Mesendoderm (in vitro differentiated cells): ENCODE results near the gene ENAH.
A peak's percentile ranks its signal among the peaks of the same experiment; 100 is the strongest.

Experiments used
- DNase-seq: peaks from one replicate; pipeline ENCODE4 v3.0.0; 2013
- H2AK5ac ChIP-seq: 2 replicates; pipeline ENCODE4 v1.6.1; 2013; ENCODE audit warnings: low read length, inconsistent platforms
- H2BK120ac ChIP-seq: 2 replicates; pipeline ENCODE4 v1.6.1; 2013; ENCODE audit warnings: low read depth, mild to moderate bottlenecking, low read length, moderate library complexity, mixed read lengths
- H2BK15ac ChIP-seq: replicated peaks from 2 replicates; pipeline ENCODE4 v1.6.1; 2013; ENCODE audit warnings: low read depth, mild to moderate bottlenecking, moderate library complexity
- H2BK5ac ChIP-seq: 2 replicates; pipeline ENCODE4 v1.6.1; 2013; ENCODE audit warnings: low read length, inconsistent platforms
- H3K18ac ChIP-seq: 2 replicates; pipeline ENCODE4 v1.6.1; 2013; ENCODE audit warnings: mild to moderate bottlenecking, low read length, mixed read lengths
- H3K23ac ChIP-seq: one replicate; pipeline ENCODE4 v1.6.1; 2013; ENCODE audit warnings: low read length
- H3K27ac ChIP-seq: 2 replicates; pipeline ENCODE4 v1.5.1; 2013; ENCODE audit warnings: low read depth, mild to moderate bottlenecking, inconsistent platforms, low read length, moderate library complexity
- H3K27me3 ChIP-seq: 2 replicates; pipeline ENCODE4 v1.6.1; 2013; ENCODE audit warnings: low read length, control low read depth, mild to moderate bottlenecking, inconsistent platforms; ENCODE audit not compliant: insufficient read depth, poor library complexity
- H3K36me3 ChIP-seq: 2 replicates; pipeline ENCODE4 v1.6.1; 2013; ENCODE audit warnings: low read length, inconsistent platforms; ENCODE audit not compliant: control insufficient read depth, insufficient read depth
- H3K4ac ChIP-seq: one replicate; pipeline ENCODE4 v1.6.1; 2013; ENCODE audit warnings: low read depth, mild to moderate bottlenecking, low read length, moderate library complexity
- H3K4me1 ChIP-seq: 2 replicates; pipeline ENCODE4 v1.6.1; 2013; ENCODE audit warnings: low read depth, low read length, inconsistent platforms; ENCODE audit not compliant: control insufficient read depth
- H3K4me2 ChIP-seq: 2 replicates; pipeline ENCODE4 v1.6.1; 2013; ENCODE audit warnings: low read length
- H3K4me3 ChIP-seq: 2 replicates; pipeline ENCODE4 v1.5.1; 2013; ENCODE audit warnings: mild to moderate bottlenecking, low read length
- H3K56ac ChIP-seq: one replicate; pipeline ENCODE4 v1.6.1; 2013; ENCODE audit warnings: low read length
- H3K79me1 ChIP-seq: 2 replicates; pipeline ENCODE4 v1.6.1; 2013; ENCODE audit warnings: low read length, inconsistent platforms
- H3K79me2 ChIP-seq: 2 replicates; pipeline ENCODE4 v1.6.1; 2013; ENCODE audit warnings: mild to moderate bottlenecking, low read length; ENCODE audit not compliant: control insufficient read depth, insufficient read depth
- H3K9ac ChIP-seq: 2 replicates; pipeline ENCODE4 v1.6.1; 2013; ENCODE audit warnings: low read length, inconsistent platforms
- H4K5ac ChIP-seq: one replicate; pipeline ENCODE4 v1.6.1; 2013; ENCODE audit warnings: low read length
- H4K8ac ChIP-seq: one replicate; pipeline ENCODE4 v1.6.1; 2013; ENCODE audit warnings: low read depth, mild to moderate bottlenecking, control low read depth, low read length, moderate library complexity
- WGBS: extraction: QIAGEN DNeasy Blood & Tissue Kit; methylation state at CpG from one replicate; pipeline ENCODE4 v1.1.7; 2013; ENCODE audit warnings: low lambda C conversion rate, missing lambda C conversion rate; ENCODE audit not compliant: insufficient coverage; ENCODE audit errors: extremely low coverage; 5-methylcytosine and 5-hydroxymethylcytosine counted together

ENAH gene

GRCh38 chr1:225685476-225686176 lies 32.7 kb upstream of the ENAH start:
- Histone ChIP-seq H2BK120ac (no peak overlapping the region), H3K4me1 (no peaks in the 10 kb centered on the region), H2BK5ac (no peak overlapping the region), H3K4ac (no peak overlapping the region), H4K5ac (no peak overlapping the region), H3K4me2 (no peak overlapping the region), H3K18ac (no peak overlapping the region), H2BK15ac (no peak overlapping the region), H3K79me1 (no peaks in the 10 kb centered on the region), H2AK5ac (no peak overlapping the region), H3K23ac (no peak overlapping the region), H4K8ac (no peak overlapping the region), H3K27ac (no peak overlapping the region), H3K27me3 (no peaks in the 10 kb centered on the region), H3K36me3 (no peaks in the 10 kb centered on the region), H3K79me2 (no peaks in the 10 kb centered on the region), H3K9ac (no peak overlapping the region), H3K56ac (no peak overlapping the region), H3K4me3 (no peak overlapping the region)
- WGBS: no CpG with 5 or more reads among the region's 1 CpG
- no peak for DNase-seq

- no peak overlapping the region for H4K8ac ChIP-seq
- no peak overlapping the region for H3K27ac ChIP-seq
- no peak overlapping the region for H3K4ac ChIP-seq
- H3K9ac ChIP-seq: no peak overlapping the region
- no peak overlapping the region for H3K4me2 ChIP-seq
- no peak overlapping the region for H4K5ac ChIP-seq
- no peaks in the 10 kb centered on the region for H3K79me2 ChIP-seq
- no peaks in the 10 kb centered on the region for H3K36me3 ChIP-seq
- H3K79me1 ChIP-seq: no peaks in the 10 kb centered on the region
- H3K56ac ChIP-seq: no peak overlapping the region
- no peaks in the 10 kb centered on the region for H3K4me1 ChIP-seq
- no peaks in the 10 kb centered on the region for H3K27me3 ChIP-seq
- no peak overlapping the region for H2BK120ac ChIP-seq
- no peak overlapping the region for H3K4me3 ChIP-seq
- no peak for DNase-seq
- no peak overlapping the region for H2BK15ac ChIP-seq
- no peak overlapping the region for H3K18ac ChIP-seq
- WGBS: no CpG with 5 or more reads among the region's 4 CpGs
- no peak overlapping the region for H3K23ac ChIP-seq
- H2AK5ac ChIP-seq: no peak overlapping the region
- no peak overlapping the region for H2BK5ac ChIP-seq
These were observed 31.8 kb upstream of the ENAH start for GRCh38 chr1:225684741-225685140.

GRCh38 chr1:225681231-225681630 lies 28.3 kb upstream of the ENAH start:
- Histone ChIP-seq H4K8ac (no peak overlapping the region), H3K4me1 (no peaks in the 10 kb centered on the region), H4K5ac (no peak overlapping the region), H3K4me3 (no peak overlapping the region), H3K79me2 (no peaks in the 10 kb centered on the region), H3K56ac (no peak overlapping the region), H3K27ac (no peak overlapping the region), H3K4me2 (no peak overlapping the region), H3K9ac (no peak overlapping the region), H2BK15ac (no peak overlapping the region), H3K23ac (no peak overlapping the region), H3K4ac (no peak overlapping the region), H3K27me3 (no peaks in the 10 kb centered on the region), H2BK5ac (no peak overlapping the region), H2BK120ac (no peak overlapping the region), H3K79me1 (no peaks in the 10 kb centered on the region), H2AK5ac (no peak overlapping the region), H3K18ac (no peak overlapping the region), H3K36me3 (no peaks in the 10 kb centered on the region)
- no CpG with 5 or more reads among the region's 2 CpGs for WGBS
- DNase-seq: no peak

GRCh38 chr1:225678545-225678944 lies 25.6 kb upstream of the ENAH start:
- H2BK15ac ChIP-seq: no peak overlapping the region
- H3K4me3 ChIP-seq: no peak overlapping the region
- no peak overlapping the region for H2BK120ac ChIP-seq
- H3K4me1 ChIP-seq: no peaks in the 10 kb centered on the region
- no CpG with 5 or more reads among the region's 2 CpGs for WGBS
- H3K79me1 ChIP-seq: no peaks in the 10 kb centered on the region
- no peak overlapping the region for H3K9ac ChIP-seq
- no peak overlapping the region for H3K18ac ChIP-seq
- no peak overlapping the region for H3K56ac ChIP-seq
- H3K27me3 ChIP-seq: no peaks in the 10 kb centered on the region
- no peaks in the 10 kb centered on the region for H3K79me2 ChIP-seq
- no peak overlapping the region for H3K27ac ChIP-seq
- DNase-seq: no peak
- H3K36me3 ChIP-seq: no peaks in the 10 kb centered on the region
- H4K5ac ChIP-seq: no peak overlapping the region
- H4K8ac ChIP-seq: no peak overlapping the region
- no peak overlapping the region for H3K4ac ChIP-seq
- no peak overlapping the region for H2BK5ac ChIP-seq
- H2AK5ac ChIP-seq: no peak overlapping the region
- H3K23ac ChIP-seq: no peak overlapping the region
- no peak overlapping the region for H3K4me2 ChIP-seq

- Histone ChIP-seq H3K27ac (no peak overlapping the region), H2BK5ac (no peak overlapping the region), H3K4me1 (no peaks in the 10 kb centered on the region), H3K4me2 (peak overlapping the region; percentile 39), H3K79me2 (no peaks in the 10 kb centered on the region), H2AK5ac (no peak overlapping the region), H3K4me3 (no peak overlapping the region), H4K8ac (no peak overlapping the region), H2BK120ac (no peak overlapping the region), H4K5ac (no peak overlapping the region), H3K18ac (no peak overlapping the region), H2BK15ac (no peak overlapping the region), H3K27me3 (no peaks in the 10 kb centered on the region), H3K9ac (peak overlapping the region; percentile 4), H3K79me1 (no peaks in the 10 kb centered on the region), H3K23ac (no peak overlapping the region), H3K56ac (peak overlapping the region; percentile 58), H3K36me3 (no peaks in the 10 kb centered on the region), H3K4ac (no peak overlapping the region)
- DNase-seq: peak; percentile 46
- WGBS: no CpG with 5 or more reads among the region's 40 CpGs
These were observed 24.6 kb upstream of the ENAH start for GRCh38 chr1:225677350-225678124.
